ENCODE data around the gene RAB10. TPM values are rescaled to one million over a fixed set of nuclear protein-coding genes. Genes with fewer than 3 reads are reported as not detected.

The RAB10 gene
- total and polyA plus RNA-seq, 9 of the 15 experiments (the other 6 are each of a cell fraction or from before 2014, with no cell fraction given) = 25.1 to 214 (median 157) TPM

GRCh38 chr2:26072925-26073768 is 39.3 kb downstream of the RAB10 start (continued):
- peak; percentile 53 for TF ChIP-seq MAFK (IDR thresholded peaks at IDR 0.05; ENCODE audit: low read length)
- TF ChIP-seq, protein P1, sequence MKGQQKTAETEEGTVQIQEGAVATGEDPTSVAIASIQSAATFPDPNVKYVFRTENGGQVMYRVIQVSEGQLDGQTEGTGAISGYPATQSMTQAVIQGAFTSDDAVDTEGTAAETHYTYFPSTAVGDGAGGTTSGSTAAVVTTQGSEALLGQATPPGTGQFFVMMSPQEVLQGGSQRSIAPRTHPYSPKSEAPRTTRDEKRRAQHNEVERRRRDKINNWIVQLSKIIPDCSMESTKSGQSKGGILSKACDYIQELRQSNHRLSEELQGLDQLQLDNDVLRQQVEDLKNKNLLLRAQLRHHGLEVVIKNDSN (CRISPR knock-in tag; IDR thresholded peaks at IDR 0.05) = no peak
- TF ChIP-seq, protein P2, sequence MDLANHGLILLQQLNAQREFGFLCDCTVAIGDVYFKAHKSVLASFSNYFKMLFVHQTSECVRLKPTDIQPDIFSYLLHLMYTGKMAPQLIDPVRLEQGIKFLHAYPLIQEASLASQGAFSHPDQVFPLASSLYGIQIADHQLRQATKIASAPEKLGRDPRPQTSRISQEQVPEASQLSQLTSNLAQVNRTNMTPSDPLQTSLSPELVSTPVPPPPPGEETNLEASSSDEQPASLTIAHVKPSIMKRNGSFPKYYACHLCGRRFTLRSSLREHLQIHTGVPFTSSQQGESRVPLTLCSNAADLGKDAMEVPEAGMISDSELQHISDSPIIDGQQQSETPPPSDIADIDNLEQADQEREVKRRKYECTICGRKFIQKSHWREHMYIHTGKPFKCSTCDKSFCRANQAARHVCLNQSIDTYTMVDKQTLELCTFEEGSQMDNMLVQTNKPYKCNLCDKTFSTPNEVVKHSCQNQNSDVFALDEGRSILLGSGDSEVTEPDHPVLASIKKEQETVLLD (IDR thresholded peaks at IDR 0.05) = peak; percentile 62; the same call in 1 of the 2 replicates
- TF ChIP-seq CCAR2 (IDR thresholded peaks at IDR 0.05; ENCODE audit: low read depth, low read length) = no peak
- peak; percentile 11 for TF ChIP-seq TAF9B (IDR thresholded peaks at IDR 0.05; ENCODE audit: partially characterized antibody)
- TF ChIP-seq ZNF76 (CRISPR knock-in tag; IDR thresholded peaks at IDR 0.05; ENCODE audit: borderline replicate concordance) = no peak
- TF ChIP-seq HDAC1 (IDR thresholded peaks at IDR 0.05) = 0 out of 4 replicates have a peak, but pooled peaks of 1 of the 2 experiments have one; percentile 37
- peak; percentile 40 for TF ChIP-seq TAL1 (IDR thresholded peaks at IDR 0.05)
- no peak for TF ChIP-seq ARHGAP35 (IDR thresholded peaks at IDR 0.05; ENCODE audit: partially characterized antibody)
- TF ChIP-seq KAT2B (IDR thresholded peaks at IDR 0.05; ENCODE audit: low read depth, low read length) = no peak
- TF ChIP-seq, protein P3, sequence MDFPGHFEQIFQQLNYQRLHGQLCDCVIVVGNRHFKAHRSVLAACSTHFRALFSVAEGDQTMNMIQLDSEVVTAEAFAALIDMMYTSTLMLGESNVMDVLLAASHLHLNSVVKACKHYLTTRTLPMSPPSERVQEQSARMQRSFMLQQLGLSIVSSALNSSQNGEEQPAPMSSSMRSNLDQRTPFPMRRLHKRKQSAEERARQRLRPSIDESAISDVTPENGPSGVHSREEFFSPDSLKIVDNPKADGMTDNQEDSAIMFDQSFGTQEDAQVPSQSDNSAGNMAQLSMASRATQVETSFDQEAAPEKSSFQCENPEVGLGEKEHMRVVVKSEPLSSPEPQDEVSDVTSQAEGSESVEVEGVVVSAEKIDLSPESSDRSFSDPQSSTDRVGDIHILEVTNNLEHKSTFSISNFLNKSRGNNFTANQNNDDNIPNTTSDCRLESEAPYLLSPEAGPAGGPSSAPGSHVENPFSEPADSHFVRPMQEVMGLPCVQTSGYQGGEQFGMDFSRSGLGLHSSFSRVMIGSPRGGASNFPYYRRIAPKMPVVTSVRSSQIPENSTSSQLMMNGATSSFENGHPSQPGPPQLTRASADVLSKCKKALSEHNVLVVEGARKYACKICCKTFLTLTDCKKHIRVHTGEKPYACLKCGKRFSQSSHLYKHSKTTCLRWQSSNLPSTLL (IDR thresholded peaks at IDR 0.05) = no peak
- no peak for TF ChIP-seq RHOXF2B (CRISPR knock-in tag; conservative IDR thresholded peaks at IDR 0.05)
- TF ChIP-seq CEBPB (tag; IDR thresholded peaks at IDR 0.05) = peak; percentile 82
- 0 out of 2 replicates have a peak, but pooled peaks have one; percentile 43 for TF ChIP-seq NFATC3 (IDR thresholded peaks at IDR 0.05)
- no peak for TF ChIP-seq ZC3H8 (IDR thresholded peaks at IDR 0.05)
- TF ChIP-seq ELF2 (CRISPR knock-in tag; IDR thresholded peaks at IDR 0.05) = no peak
- TF ChIP-seq BRF1 (IDR thresholded peaks at IDR 0.05; ENCODE audit: borderline replicate concordance, extremely low read depth, insufficient read length) = no peak
- peak; percentile 64; the same call in 1 of the 2 replicates for TF ChIP-seq FOXJ2 (tag; IDR thresholded peaks at IDR 0.05)
- no peak for TF ChIP-seq CBX5 (IDR thresholded peaks at IDR 0.05; ENCODE audit: borderline replicate concordance, low read depth)
- TF ChIP-seq KLF16 (IDR thresholded peaks at IDR 0.05) = no peak
- peak; percentile 80 for TF ChIP-seq MAFG (tag; conservative IDR thresholded peaks at IDR 0.05)
- TF ChIP-seq MEF2D (tag; conservative IDR thresholded peaks at IDR 0.05; ENCODE audit: low read depth) = no peak
- TF ChIP-seq PCBP1 (IDR thresholded peaks at IDR 0.05; ENCODE audit: low read depth, low read length, poor library complexity, severe bottlenecking) = no peak
- TF ChIP-seq SMARCA4 (IDR thresholded peaks at IDR 0.05) = peak; percentile 65
- no peak for TF ChIP-seq FOXP1 (CRISPR knock-in tag; IDR thresholded peaks at IDR 0.05)
- TF ChIP-seq ZNF778 (CRISPR knock-in tag; IDR thresholded peaks at IDR 0.05) = no peak
- TF ChIP-seq PHF8 (IDR thresholded peaks at IDR 0.05; ENCODE audit: borderline replicate concordance, low read length) = no peak
- no peak for TF ChIP-seq IFI16 (CRISPR knock-in tag; IDR thresholded peaks at IDR 0.05)
